Natural killer cell (primary cell): ENCODE data around the gene SMG6. TPM values are rescaled to one million over a fixed set of nuclear protein-coding genes. Genes with fewer than 3 reads are reported as not detected.

Experiments
- ATAC-seq, 3 donors: fragments of 150-1000 bp in 2 of 3; fragments of 200-7000 bp in 1 of 3; cut with Tn5 transposase; 1 replicate in 1 of 3; 2 replicates in 2 of 3; pipeline ENCODE4 v1.10.0; 2021; ENCODE audit warnings: mild to moderate bottlenecking in 2 of 3, moderate library complexity in 2 of 3
- DNase-seq, 2 donors: peaks; one replicate each; pipeline versions ENCODE4 v3.0.0 to v3.0.0-alpha.2; 2013 to 2021; ENCODE audit warnings: mixed read lengths in 1 of 2
- H3K27ac ChIP-seq: one replicate; pipeline ENCODE4 v1.5.1; 2013; ENCODE audit warnings: mild to moderate bottlenecking, low read length
- H3K27me3 ChIP-seq: one replicate; pipeline ENCODE4 v1.6.1; 2013; ENCODE audit warnings: low read length; ENCODE audit not compliant: control insufficient read depth, insufficient read depth
- H3K36me3 ChIP-seq: one replicate; pipeline ENCODE4 v1.6.1; 2013; ENCODE audit warnings: low read length; ENCODE audit not compliant: control insufficient read depth, insufficient read depth
- H3K4me1 ChIP-seq: one replicate; pipeline ENCODE4 v1.6.1; 2013; ENCODE audit warnings: low read length; ENCODE audit not compliant: control insufficient read depth, insufficient read depth
- H3K4me3 ChIP-seq: one replicate; pipeline ENCODE4 v1.5.1; 2013; ENCODE audit warnings: low read length
- H3K9me3 ChIP-seq: one replicate; pipeline ENCODE4 v1.6.1; 2013; ENCODE audit warnings: low read length; ENCODE audit not compliant: control insufficient read depth, insufficient read depth
- H3K27ac Mint-ChIP-seq, 2 donors: one replicate each; pipeline ENCODE4 v1.8.0; 2022; ENCODE audit warnings: mild to moderate bottlenecking in 2 of 2, mixed read lengths in 2 of 2, moderate library complexity in 1 of 2
- H3K27me3 Mint-ChIP-seq, 2 donors: one replicate each; pipeline ENCODE4 v1.8.0; 2022; ENCODE audit warnings: low read depth in 2 of 2, mixed read lengths in 2 of 2
- H3K36me3 Mint-ChIP-seq: one replicate; pipeline ENCODE4 v1.8.0; 2022; ENCODE audit warnings: mixed read lengths
- H3K4me1 Mint-ChIP-seq, 2 donors: one replicate each; pipeline ENCODE4 v1.8.0; 2022; ENCODE audit warnings: mixed read lengths in 2 of 2
- H3K4me3 Mint-ChIP-seq: one replicate; pipeline ENCODE4 v1.8.0; 2022; ENCODE audit warnings: mild to moderate bottlenecking, moderate library complexity, mixed read lengths
- H3K9me3 Mint-ChIP-seq, 2 donors: one replicate each; pipeline ENCODE4 v1.8.0; 2022; ENCODE audit warnings: mixed read lengths in 2 of 2
- WGBS: methylation state at CpG from one replicate; pipeline ENCODE4 v1.1.7; 2013; ENCODE audit warnings: missing lambda C conversion rate; ENCODE audit not compliant: insufficient coverage; 5-methylcytosine and 5-hydroxymethylcytosine counted together
- intact Hi-C: fragments of 100-400 bp; cut with micrococcal nuclease; formaldehyde crosslinking; loops from one replicate; pipeline ENCODE4 v1.14.2; 2022
- total RNA-seq, 4 donors: library from RNA; stranded (reverse); fragments of 120-200 nt in 1 of 4; gene quantifications; one replicate each; pipeline versions ENCODE4 v1.2.3 to v1.2.4, GENCODE V29; 2013 to 2022
- TF ChIP-seq, protein P1 (sequence below): fragments of 200-600 bp; IDR thresholded peaks from one replicate; pipeline ENCODE4 v1.8.0; 2022; ENCODE audit warnings: antibody characterized with exemption

Gene SMG6
- total RNA-seq, 3 donors from 2014 or later (not counting 1 experiment from before 2014, with no cell fraction given): 41.6 to 49.4 (median 48.2) TPM

DNA sequence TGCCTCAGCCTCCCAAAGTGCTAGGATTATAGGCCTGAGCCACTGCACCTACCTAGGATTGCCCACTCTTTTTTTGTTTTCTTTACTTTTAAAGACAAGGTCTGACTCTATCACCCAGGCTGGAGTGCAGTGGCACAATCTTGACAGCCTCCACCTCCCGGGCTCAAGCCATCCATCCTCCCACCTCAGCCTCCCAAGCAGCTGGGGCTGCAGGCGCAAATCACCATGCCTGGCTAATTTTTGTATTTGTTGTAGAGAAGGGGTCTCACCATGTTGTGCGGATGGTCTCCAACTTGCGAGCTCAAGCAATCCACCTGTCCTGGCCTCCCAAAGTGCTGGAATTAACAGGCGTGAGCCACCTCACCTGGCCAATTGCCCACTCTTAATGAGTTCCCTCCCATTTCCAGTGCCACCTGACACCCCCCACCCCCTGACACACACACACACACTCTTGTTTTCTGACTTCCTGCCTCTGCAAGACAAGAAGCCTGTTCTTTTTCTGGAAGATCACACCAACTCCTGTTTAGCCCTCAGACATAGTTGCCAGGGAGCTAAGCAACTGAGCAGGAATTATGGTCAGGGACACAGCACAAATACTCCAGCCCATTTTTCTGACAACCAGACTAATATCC, 259.2 kb downstream of the SMG6 start:
- Histone ChIP-seq H3K27ac (no peak overlapping the region), H3K4me3 (no peak overlapping the region), H3K4me1 (peaks cover 30% of the 10 kb centered on the region), H3K27me3 (no peaks in the 10 kb centered on the region), H3K9me3 (no peaks in the 10 kb centered on the region), H3K36me3 (peaks cover 12% of the 10 kb centered on the region)
- intact Hi-C loops: loop anchor here (5.0 kb wide), 1 partner anchor 358 kb away; the partner anchor contains the start of gene MNT
- peak overlapping the region; percentile 58 for H3K4me3 Mint-ChIP-seq
- no peaks in the 10 kb centered on the region for H3K36me3 Mint-ChIP-seq
- WGBS: 97% methylated on average over 3 of the region's 5 CpGs
- H3K9me3 Mint-ChIP-seq: no peaks in the 10 kb centered on the region
- TF ChIP-seq, protein P1, sequence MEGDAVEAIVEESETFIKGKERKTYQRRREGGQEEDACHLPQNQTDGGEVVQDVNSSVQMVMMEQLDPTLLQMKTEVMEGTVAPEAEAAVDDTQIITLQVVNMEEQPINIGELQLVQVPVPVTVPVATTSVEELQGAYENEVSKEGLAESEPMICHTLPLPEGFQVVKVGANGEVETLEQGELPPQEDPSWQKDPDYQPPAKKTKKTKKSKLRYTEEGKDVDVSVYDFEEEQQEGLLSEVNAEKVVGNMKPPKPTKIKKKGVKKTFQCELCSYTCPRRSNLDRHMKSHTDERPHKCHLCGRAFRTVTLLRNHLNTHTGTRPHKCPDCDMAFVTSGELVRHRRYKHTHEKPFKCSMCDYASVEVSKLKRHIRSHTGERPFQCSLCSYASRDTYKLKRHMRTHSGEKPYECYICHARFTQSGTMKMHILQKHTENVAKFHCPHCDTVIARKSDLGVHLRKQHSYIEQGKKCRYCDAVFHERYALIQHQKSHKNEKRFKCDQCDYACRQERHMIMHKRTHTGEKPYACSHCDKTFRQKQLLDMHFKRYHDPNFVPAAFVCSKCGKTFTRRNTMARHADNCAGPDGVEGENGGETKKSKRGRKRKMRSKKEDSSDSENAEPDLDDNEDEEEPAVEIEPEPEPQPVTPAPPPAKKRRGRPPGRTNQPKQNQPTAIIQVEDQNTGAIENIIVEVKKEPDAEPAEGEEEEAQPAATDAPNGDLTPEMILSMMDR: no peak
- H3K4me1 Mint-ChIP-seq: peaks cover 17 to 18% of the 10 kb centered on the region in 2 donors
- no peak overlapping the region for H3K27ac Mint-ChIP-seq
- ATAC-seq (no peak), DNase-seq (no peak)
- H3K27me3 Mint-ChIP-seq: peaks cover 0 to 4% of the 10 kb centered on the region in 2 donors

DNA sequence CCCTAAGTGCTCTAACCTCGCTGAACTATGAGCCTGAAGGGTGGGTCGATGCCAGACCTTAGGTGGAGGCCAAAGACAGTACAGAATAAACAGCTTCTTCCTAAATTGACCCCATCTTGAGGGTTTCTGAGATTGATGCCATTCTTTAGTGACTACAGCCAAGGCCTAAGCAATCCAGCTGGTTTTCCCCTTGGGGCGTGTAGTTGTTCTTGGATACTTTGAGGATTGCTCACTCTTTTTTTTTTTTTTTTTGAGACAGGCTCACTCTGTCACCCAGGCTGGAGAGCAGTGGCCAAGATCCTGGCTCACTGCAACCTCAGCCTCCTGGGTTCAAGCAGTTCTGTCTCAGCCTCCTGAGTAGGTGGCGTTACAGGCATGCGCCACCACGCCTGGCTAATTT, 259.8 kb downstream of the SMG6 start:
- Mint-ChIP-seq H3K4me3 (peak overlapping the region; percentile 58), H3K27ac (peak overlapping the region; percentile 89 to 98)

DNA sequence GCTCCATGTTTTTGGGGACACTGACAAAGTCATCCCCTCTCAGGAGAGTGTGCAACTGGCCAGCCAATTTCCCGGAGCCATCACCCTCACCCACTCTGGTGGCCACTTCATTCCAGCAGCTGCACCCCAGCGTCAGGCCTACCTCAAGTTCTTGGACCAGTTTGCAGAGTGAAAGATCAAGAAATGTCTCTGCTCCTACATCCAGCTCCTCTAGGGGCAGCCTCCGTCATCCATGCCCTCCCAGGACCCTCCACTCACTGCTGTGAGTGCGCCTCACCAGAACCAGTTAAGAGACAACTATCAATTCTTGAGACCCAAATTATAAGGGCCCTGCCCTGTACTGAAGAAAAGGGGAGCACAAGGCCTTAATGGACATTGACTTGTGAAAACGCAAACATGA, 260.7 kb downstream of the SMG6 start:
- intact Hi-C loops: loop anchor here (1.0 to 5.0 kb wide), 2 partner anchors 13 to 359 kb away; partner anchors contain the start of genes DPH1 and MNT
- no peaks in the 10 kb centered on the region for H3K9me3 Mint-ChIP-seq
- DNase-seq: no peak
- H3K36me3 Mint-ChIP-seq: no peaks in the 10 kb centered on the region
- Histone ChIP-seq H3K9me3 (no peaks in the 10 kb centered on the region), H3K27me3 (no peaks in the 10 kb centered on the region), H3K27ac (peak overlapping the region; percentile 85), H3K4me3 (no peak overlapping the region), H3K36me3 (peaks cover 19% of the 10 kb centered on the region), H3K4me1 (peaks cover 22% of the 10 kb centered on the region)
- peak overlapping the region; percentile 89 to 98 for H3K27ac Mint-ChIP-seq
- 95% methylated on average over 5 of the region's 5 CpGs for WGBS
- no peak for ATAC-seq
- H3K27me3 Mint-ChIP-seq: peaks cover 0 to 1% of the 10 kb centered on the region in 2 donors
- H3K4me1 Mint-ChIP-seq: peaks cover 17 to 18% of the 10 kb centered on the region in 2 donors
- peak overlapping the region; percentile 92 for H3K4me3 Mint-ChIP-seq
- TF ChIP-seq, protein P1: no peak

More for the DNA sequence above, 259.8 kb downstream of the SMG6 start:
- peaks cover 0 to 4% of the 10 kb centered on the region in 2 donors for H3K27me3 Mint-ChIP-seq
- Histone ChIP-seq H3K9me3 (no peaks in the 10 kb centered on the region), H3K27me3 (no peaks in the 10 kb centered on the region), H3K27ac (no peak overlapping the region), H3K4me1 (peaks cover 24% of the 10 kb centered on the region), H3K36me3 (peaks cover 12% of the 10 kb centered on the region), H3K4me3 (no peak overlapping the region)
- WGBS: 96% methylated on average over 4 of the region's 6 CpGs
- H3K36me3 Mint-ChIP-seq: no peaks in the 10 kb centered on the region
- TF ChIP-seq, protein P1: no peak
- no peak for ATAC-seq
- H3K4me1 Mint-ChIP-seq: peaks cover 17 to 18% of the 10 kb centered on the region in 2 donors
- intact Hi-C loops: loop anchor here (5.0 kb wide), 1 partner anchor 359 kb away; the partner anchor contains the start of gene MNT
- H3K9me3 Mint-ChIP-seq: no peaks in the 10 kb centered on the region
- no peak for DNase-seq
